GM23338 (cell line): ENCODE results near the gene WNT7A. TPM values are rescaled to one million over a fixed set of nuclear protein-coding genes. Genes with fewer than 3 reads are reported as not detected.

Experiments
- ATAC-seq: fragments of 200-7000 bp; cut with Tn5 transposase; 3 replicates; pipeline ENCODE4 v1.9.1; 2020
- DNase-seq: peaks from one replicate; pipeline ENCODE4 v3.0.0-alpha.2; 2015; ENCODE audit warnings: low spot score
- H2AFZ ChIP-seq: fragments of 200-600 bp; sonication (generic); 2 replicates; pipeline ENCODE4 v1.8.0; 2016; ENCODE audit warnings: antibody characterized with exemption, mild to moderate bottlenecking, moderate library complexity
- H3F3A ChIP-seq: fragments of 200-600 bp; sonication (generic); replicated peaks from 2 replicates; pipeline ENCODE4 v1.8.0; 2017; ENCODE audit warnings: antibody characterized with exemption, mixed run types, low read depth
- H3K27ac ChIP-seq: fragments of 200-600 bp; sonication (generic); 2 replicates; pipeline ENCODE4 v1.6.1; 2016; ENCODE audit warnings: low read depth
- H3K27me3 ChIP-seq: fragments of 200-600 bp; sonication (generic); 2 replicates; pipeline ENCODE4 v1.8.0; 2016; ENCODE audit warnings: mild to moderate bottlenecking, mixed run types, moderate library complexity; ENCODE audit not compliant: insufficient read depth
- H3K36me3 ChIP-seq: fragments of 200-600 bp; sonication (generic); 2 replicates; pipeline ENCODE4 v1.8.0; 2016; ENCODE audit warnings: mild to moderate bottlenecking; ENCODE audit not compliant: insufficient read depth
- H3K4me1 ChIP-seq: fragments of 200-600 bp; sonication (generic); 2 replicates; pipeline ENCODE4 v1.8.0; 2016; ENCODE audit warnings: mild to moderate bottlenecking, moderate library complexity; ENCODE audit not compliant: insufficient read depth
- H3K4me2 ChIP-seq: fragments of 200-600 bp; sonication (generic); 2 replicates; pipeline ENCODE4 v1.7.1; 2017; ENCODE audit warnings: mixed run types
- H3K4me3 ChIP-seq: fragments of 200-600 bp; sonication (generic); 2 replicates; pipeline ENCODE4 v1.6.1; 2016; ENCODE audit warnings: mixed run types
- H3K79me2 ChIP-seq: fragments of 200-600 bp; sonication (generic); replicated peaks from 2 replicates; pipeline ENCODE4 v1.8.0; 2017; ENCODE audit warnings: mild to moderate bottlenecking; ENCODE audit not compliant: insufficient read depth
- H3K9me2 ChIP-seq: fragments of 200-600 bp; sonication (generic); 2 replicates; pipeline ENCODE4 v1.8.0; 2017; ENCODE audit not compliant: insufficient read depth
- H4K20me1 ChIP-seq: fragments of 200-600 bp; sonication (generic); replicated peaks from 2 replicates; pipeline ENCODE4 v1.8.0; 2017; ENCODE audit warnings: mild to moderate bottlenecking; ENCODE audit not compliant: insufficient read depth
- H3K27ac Mint-ChIP-seq: 2 replicates; pipeline ENCODE4 v1.8.0; 2020; ENCODE audit warnings: inconsistent platforms, mild to moderate bottlenecking, moderate library complexity, mixed read lengths
- H3K27me3 Mint-ChIP-seq: 3 replicates; pipeline ENCODE4 v1.8.0; 2022; ENCODE audit warnings: low read depth, mild to moderate bottlenecking, moderate library complexity, mixed read lengths, inconsistent platforms; ENCODE audit not compliant: insufficient read depth, poor library complexity
- H3K36me3 Mint-ChIP-seq: 3 replicates; pipeline ENCODE4 v1.8.0; 2021; ENCODE audit warnings: low read depth, mild to moderate bottlenecking, inconsistent platforms, moderate library complexity, mixed read lengths
- H3K4me1 Mint-ChIP-seq: 3 replicates; pipeline ENCODE4 v1.8.0; 2020; ENCODE audit warnings: mild to moderate bottlenecking, inconsistent platforms, mixed read lengths
- H3K4me3 Mint-ChIP-seq: 3 replicates; pipeline ENCODE4 v1.8.0; 2021; ENCODE audit warnings: moderate library complexity, mild to moderate bottlenecking, inconsistent platforms, mixed read lengths
- H3K9me3 Mint-ChIP-seq: 3 replicates; pipeline ENCODE4 v1.8.0; 2020; ENCODE audit warnings: moderate library complexity, mild to moderate bottlenecking, inconsistent platforms, mixed read lengths
- CREB1 ChIP-seq: fragments of 250-450 bp; sonication (Bioruptor Pico); IDR thresholded peaks from 2 replicates; pipeline ENCODE4 v1.5.0; 2020; ENCODE audit warnings: low read depth, mild to moderate bottlenecking, moderate library complexity
- JUNB ChIP-seq: IDR thresholded peaks from one replicate; pipeline ENCODE4 v1.6.1; 2016; ENCODE audit warnings: antibody characterized with exemption; ENCODE audit not compliant: unreplicated experiment
- NANOG ChIP-seq: IDR thresholded peaks from 2 replicates; pipeline ENCODE4 v1.6.1; 2016; ENCODE audit warnings: antibody characterized with exemption, borderline replicate concordance
- STAT1 ChIP-seq: IDR thresholded peaks from one replicate; pipeline ENCODE4 v1.6.1; 2016; ENCODE audit warnings: antibody characterized with exemption; ENCODE audit not compliant: unreplicated experiment
- ZNF114 ChIP-seq: fragments of 250-450 bp; sonication (Bioruptor Pico); IDR thresholded peaks from 2 replicates; pipeline ENCODE4 v1.5.0; 2020; ENCODE audit warnings: mild to moderate bottlenecking, moderate library complexity
- ZNF331 ChIP-seq: fragments of 250-450 bp; sonication (Bioruptor Pico); IDR thresholded peaks from 2 replicates; pipeline ENCODE4 v1.5.0; 2020; ENCODE audit warnings: low read depth, mild to moderate bottlenecking, moderate library complexity
- ZNF462 ChIP-seq: fragments of 250-450 bp; sonication (Bioruptor Pico); IDR thresholded peaks from 2 replicates; pipeline ENCODE4 v1.5.0; 2020; ENCODE audit warnings: mild to moderate bottlenecking, moderate library complexity
- polyA plus RNA-seq: library from polyadenylated mRNA; unstranded; fragments of >200 nt; fragmentation: Nextera tagmentation; extraction: Ambion mirVana; gene quantifications from 2 replicates; pipeline ENCODE4 v1.2.1, GENCODE V29; 2016
- total RNA-seq: library from RNA; depleted of rRNA; stranded (reverse); fragments of >200 nt; shearing (Covaris generic); gene quantifications from 2 replicates; pipeline ENCODE4 v1.2.3, GENCODE V29; 2014

Gene WNT7A
- total and polyA plus RNA-seq, 2 experiments from 2014 or later = not detected

- H3K36me3 ChIP-seq = no peaks in the 10 kb centered on the region
- Mint-ChIP-seq H3K27ac (no peak overlapping the region), H3K9me3 (no peaks in the 10 kb centered on the region), H3K36me3 (no peaks in the 10 kb centered on the region), H3K4me3 (no peak overlapping the region), H3K4me1 (peaks cover 20% of the 10 kb centered on the region), H3K27me3 (peaks cover 11% of the 10 kb centered on the region)
- DNase-seq (no peak), ATAC-seq (no peak)
- no peaks in the 10 kb centered on the region for H4K20me1 ChIP-seq
- no peaks in the 10 kb centered on the region for H3K27me3 ChIP-seq
- TF ChIP-seq ZNF462 (CRISPR knock-in tag) (no peak), NANOG (no peak), STAT1 (no peak), ZNF331 (no peak), ZNF114 (CRISPR knock-in tag) (no peak)
- H3K4me1 ChIP-seq = 0 out of 2 replicates have a peak, but pooled peaks cover 4% of the 10 kb centered on the region
- H3K4me2 ChIP-seq = no peak overlapping the region
- H3K79me2 ChIP-seq = no peaks in the 10 kb centered on the region
- no peaks in the 10 kb centered on the region for H3F3A ChIP-seq
- H3K4me3 ChIP-seq = no peak overlapping the region
- H3K27ac ChIP-seq = no peak overlapping the region
- H2AFZ ChIP-seq = no peak overlapping the region
- H3K9me2 ChIP-seq = no peaks in the 10 kb centered on the region
Observed at GRCh38 chr3:13798401-13798800, 81.5 kb downstream of the WNT7A start.

DNA sequence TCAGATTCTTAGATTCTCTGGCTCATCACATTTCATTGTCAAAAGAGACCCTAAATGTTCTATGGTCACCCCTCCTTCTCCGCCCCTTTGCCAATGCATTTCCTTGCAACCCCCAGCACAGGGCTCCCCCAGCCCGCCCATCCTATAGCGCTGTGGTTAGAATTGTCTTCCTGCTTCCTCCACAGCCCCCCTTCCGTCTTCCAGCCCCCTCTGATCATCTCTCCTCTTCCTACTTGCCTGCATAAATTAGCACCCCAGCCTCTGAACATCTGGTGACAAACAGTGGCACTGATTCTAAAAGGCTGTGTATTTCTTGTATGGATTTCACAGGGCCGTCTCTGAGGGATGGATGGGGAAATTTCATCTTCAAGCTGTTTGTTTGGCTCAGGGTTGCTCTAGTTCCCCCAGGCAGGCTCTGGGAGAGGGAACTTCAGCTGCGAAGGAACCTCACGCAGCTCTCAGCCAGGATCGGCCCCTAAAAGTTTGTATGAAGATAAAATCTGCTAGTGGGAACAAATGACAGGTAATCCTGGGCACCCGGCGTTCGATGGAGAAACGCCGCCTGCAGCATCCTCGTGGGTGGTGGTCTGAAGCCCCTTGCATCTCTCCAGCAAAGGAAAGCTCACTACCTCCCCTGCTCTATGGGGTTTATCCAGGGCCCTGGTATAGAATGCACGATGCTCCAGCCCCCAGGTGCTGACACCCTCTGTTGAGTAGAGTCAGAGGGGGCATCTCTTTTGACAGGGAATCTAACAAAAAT is 83.0 kb downstream of the WNT7A start:
- Histone ChIP-seq H3K79me2 (no peaks in the 10 kb centered on the region), H2AFZ (no peak overlapping the region), H3K27me3 (no peaks in the 10 kb centered on the region), H3K4me1 (0 out of 2 replicates have a peak, but pooled peaks cover 4% of the 10 kb centered on the region), H3F3A (no peaks in the 10 kb centered on the region), H4K20me1 (no peaks in the 10 kb centered on the region), H3K27ac (no peak overlapping the region), H3K36me3 (no peaks in the 10 kb centered on the region), H3K4me3 (no peak overlapping the region), H3K4me2 (no peak overlapping the region), H3K9me2 (no peaks in the 10 kb centered on the region)
- Mint-ChIP-seq H3K36me3 (no peaks in the 10 kb centered on the region), H3K4me1 (peaks cover 27% of the 10 kb centered on the region), H3K27me3 (peaks cover 14% of the 10 kb centered on the region), H3K9me3 (no peaks in the 10 kb centered on the region), H3K27ac (no peak overlapping the region), H3K4me3 (no peak overlapping the region)
- ATAC-seq (no peak), DNase-seq (no peak)
- TF ChIP-seq JUNB (no peak), ZNF114 (CRISPR knock-in tag) (no peak), NANOG (no peak), CREB1 (CRISPR knock-in tag) (no peak)
